HG02981 (cell line): ENCODE results near the gene LRP2.
"Not testable (repeated sequence)": the region's sequence is repeated elsewhere in the genome, so short reads cannot be mapped to it uniquely, and the experiment has no call there.

ENCODE experiments used
- ATAC-seq: cut with Tn5 transposase; IDR thresholded peaks from one replicate; pipeline ENCODE4 v1.9.1; 2021; ENCODE audit warnings: mild to moderate bottlenecking, moderate library complexity; ENCODE audit not compliant: unreplicated experiment

LRP2 gene

DNA sequence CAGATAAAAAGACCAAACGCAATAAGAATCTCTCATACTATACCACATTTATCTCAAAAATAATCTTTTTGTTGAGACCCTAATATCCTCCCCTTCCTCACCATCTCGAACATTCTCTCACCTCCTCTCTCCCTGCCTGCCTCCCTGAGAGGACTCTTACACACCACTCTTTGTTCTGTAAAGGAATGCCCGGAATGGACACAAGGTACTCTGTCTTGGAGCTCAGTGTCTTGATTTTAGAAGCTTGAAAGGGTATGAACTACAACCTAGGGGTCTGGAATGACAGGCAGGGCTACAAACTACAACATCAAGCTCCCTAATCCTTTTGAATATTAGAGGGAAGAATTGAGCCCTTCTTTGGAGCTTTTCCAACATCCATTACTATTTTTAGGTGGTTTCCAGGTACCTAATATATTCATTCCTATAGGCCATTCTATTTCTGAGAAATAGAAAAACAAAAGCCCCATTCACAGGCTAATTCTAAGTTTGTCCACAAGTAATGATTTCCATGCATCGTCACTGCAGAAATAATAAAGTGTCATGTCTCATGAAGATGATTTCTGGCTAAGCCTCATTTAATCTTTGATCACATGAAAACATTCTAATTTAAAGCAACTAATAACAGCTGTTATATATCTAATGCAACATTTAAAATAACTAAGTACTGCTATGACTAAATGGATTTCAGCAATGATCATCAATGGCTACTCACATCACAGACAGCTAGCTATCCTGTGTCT, 60.6 kb downstream of the LRP2 start:
- ATAC-seq, result no peak

- no peak for ATAC-seq
Measured at GRCh38 chr2:169300636-169301530, 61.5 kb downstream of the LRP2 start.

DNA sequence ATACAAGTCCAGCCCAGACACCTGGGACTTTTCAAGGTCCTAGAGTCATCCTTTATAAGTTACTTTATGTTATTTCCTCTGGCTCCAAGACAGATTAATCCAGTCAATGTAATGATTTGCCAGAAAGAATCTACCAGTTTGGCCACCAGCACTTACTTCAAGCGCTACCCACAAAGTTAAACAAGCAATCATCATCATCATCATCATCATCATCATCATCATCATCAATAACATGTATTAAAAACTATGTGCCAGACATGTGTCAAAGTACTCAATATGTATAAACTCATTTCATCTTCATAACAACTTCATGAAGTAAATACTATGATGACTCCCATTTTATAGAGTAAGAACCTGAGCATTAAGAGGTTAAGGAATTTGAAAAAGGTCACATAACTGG, 64.3 kb downstream of the LRP2 start:
- no peak for ATAC-seq

DNA sequence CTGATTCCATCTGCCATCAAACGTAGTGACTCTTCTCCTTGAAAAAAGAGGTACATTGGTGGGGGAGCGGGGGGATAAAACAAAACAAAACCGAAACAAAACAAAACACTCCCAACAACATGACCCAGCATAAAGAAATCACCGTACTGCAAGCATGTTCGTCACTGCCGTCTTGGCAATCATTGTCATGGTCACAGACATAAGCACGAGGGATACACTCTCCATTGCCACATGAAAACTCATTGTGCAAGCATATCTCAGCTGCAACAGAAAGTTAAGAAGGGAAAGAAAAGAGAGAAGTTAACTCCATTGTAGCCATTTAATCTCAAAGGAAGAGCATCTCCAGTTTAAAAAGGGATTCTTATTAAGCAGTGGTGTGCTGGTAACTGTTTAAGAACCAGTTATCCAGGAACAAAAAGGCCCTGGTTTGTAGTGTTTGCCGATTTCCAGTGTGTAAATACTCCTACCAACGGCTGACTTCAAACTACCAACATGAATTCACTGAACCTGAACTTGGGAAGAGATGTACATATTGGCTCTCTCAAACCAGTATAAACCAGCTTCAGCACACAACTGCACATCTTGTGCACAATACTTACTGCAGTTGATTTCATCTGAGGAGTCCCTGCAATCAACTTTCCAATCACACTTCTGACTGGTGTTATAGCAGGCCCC, 68.2 kb downstream of the LRP2 start:
- ATAC-seq, result no peak

DNA sequence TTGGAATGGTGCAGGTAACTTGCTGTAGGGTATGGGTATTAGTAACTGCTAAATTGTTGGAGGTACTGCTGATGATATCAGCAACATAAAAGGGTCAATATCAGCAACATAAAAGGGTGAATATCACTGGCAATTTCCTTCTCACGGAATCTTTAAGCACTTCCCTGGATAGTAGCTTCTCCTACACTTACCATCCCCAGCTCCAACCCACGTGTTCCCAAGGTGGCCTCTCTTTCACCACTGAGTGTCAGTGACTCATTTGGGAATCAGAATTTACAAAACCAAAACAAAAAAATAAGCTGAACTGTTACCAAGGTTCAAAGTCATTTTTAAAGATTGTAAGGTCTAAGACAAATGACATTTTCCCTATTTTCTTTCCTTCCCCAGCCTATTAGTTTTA, 70.8 kb downstream of the LRP2 start:
- ATAC-seq, result no peak

- no peak for ATAC-seq
Measured at GRCh38 chr2:169290433-169290832, 71.9 kb downstream of the LRP2 start.

- no peak for ATAC-seq
Measured at GRCh38 chr2:169287666-169288065, 74.7 kb downstream of the LRP2 start.

DNA sequence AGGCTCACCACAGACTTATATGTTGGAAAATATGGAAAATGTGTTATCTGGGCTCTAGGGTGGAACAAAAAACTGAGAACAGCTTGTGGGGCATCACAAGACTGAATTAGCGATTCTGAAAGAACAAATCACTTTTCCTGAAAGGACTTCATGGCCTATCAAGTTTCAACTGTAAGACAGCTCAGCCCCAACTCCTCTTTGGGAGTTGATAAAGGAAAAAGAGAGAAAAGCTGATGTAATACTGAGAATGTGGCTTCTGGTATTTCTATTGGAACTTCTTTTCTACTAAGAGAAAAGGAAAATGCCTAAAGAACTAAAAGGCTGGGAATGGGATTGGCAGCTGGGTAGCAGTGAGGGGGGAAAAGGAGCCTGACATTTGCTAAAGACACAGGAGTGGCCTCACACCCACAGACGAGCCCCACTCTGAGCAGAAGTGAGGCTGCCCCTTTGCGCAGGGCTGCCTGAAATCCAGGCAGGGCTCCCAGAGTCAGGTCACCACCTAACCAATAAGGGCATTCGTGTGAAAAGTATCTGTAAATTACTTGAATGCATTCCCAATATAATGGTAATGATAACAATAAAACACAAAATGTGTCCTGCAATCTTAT, 75.6 kb downstream of the LRP2 start:
- no peak for ATAC-seq

- ATAC-seq, result no peak
Measured at GRCh38 chr2:169285531-169286235, 76.7 kb downstream of the LRP2 start.

DNA sequence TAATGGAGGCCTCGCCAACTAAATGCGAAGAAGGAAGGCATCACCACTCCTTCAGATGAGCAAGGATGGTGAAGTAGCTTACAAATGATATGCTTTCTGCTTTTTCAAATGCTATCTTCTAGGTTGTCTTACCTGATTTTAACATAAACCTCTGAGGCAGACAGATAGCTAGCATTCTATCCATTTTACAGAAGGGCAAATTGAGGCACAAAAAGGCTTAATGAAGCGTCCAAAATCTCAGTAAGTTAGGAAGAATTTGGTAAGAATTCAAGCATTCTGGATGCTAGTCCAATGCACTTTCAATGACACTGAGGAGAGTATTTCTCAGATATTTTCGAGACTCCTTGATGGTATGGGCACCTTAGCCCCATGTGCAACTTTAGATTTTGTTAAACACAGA, 81.8 kb downstream of the LRP2 start:
- no peak for ATAC-seq

DNA sequence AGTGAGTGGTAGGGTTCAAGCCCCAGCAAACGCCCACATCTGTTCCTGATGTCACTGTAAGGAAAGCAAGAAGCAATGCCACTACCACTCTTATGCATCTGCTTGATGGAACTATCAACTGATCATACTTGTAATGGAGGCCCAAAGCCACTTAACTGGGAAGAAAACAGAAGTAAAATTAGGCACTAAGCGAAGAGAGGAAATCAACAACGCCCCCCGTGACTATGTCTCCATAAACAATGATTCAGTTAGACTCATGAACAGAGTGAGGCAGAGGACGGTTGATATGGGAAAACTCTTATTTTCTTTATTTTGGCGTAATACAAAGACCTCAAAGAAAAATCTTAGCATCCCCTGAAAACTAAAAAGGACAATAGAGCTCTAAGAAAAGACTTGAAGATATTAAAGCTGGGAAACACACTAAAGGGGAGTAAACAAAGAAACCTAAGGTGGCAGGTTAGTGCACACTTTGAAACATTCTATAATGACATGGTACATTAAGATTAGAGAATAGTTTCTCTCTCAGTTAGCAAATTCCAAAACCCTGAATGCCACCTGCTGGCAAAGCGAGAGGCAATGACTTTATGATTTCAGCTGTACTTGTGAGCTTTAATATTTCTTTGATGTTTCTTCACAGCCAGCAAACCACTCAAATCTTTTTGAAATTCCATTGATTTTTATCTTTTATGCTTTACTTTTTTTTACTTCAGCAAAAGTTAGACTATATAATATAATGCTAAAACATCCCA, 86.5 kb downstream of the LRP2 start:
- no peak for ATAC-seq

DNA sequence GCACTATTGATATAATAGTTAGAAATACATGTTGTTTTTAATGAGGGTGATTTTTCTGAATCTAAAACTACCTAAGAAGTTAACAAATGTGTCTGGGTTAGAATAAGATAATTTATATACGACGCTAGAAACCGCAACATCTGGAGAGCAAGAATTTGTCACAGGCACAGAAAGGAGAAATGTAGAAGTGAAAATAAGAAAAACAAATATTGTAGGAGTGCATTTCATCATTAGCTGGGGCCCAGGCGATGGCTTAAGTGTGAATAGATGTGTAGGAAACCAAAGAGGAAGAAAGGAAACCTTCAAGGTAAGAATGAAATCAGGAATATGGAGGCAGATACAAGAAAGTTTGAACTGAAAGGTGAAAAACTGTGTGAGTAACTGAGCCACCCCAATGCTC, 90.3 kb downstream of the LRP2 start:
- ATAC-seq, result no peak

DNA sequence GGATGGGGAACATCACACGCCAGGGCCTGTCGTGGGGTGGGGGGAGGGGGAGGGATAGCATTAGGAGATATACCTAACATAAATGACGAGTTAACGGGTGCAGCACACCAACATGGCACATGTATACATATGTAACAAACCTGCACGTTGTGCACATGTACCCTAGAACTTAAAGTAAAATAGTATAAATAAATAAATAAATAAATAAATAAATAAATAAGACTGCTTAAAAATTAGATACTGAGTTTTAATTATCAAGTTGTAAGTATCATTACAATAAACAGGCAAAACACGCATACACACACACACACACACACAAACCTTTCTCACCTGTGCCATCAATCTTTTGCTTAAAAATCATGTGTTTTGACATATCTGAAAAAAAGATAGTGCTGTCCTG, 91.8 kb downstream of the LRP2 start:
- not testable (repeated sequence) for ATAC-seq

GRCh38 chr2:169265591-169265990, 96.7 kb downstream of the LRP2 start:
- no peak for ATAC-seq

GRCh38 chr2:169260846-169261642, 101.3 kb downstream of the LRP2 start:
- ATAC-seq, result no peak

DNA sequence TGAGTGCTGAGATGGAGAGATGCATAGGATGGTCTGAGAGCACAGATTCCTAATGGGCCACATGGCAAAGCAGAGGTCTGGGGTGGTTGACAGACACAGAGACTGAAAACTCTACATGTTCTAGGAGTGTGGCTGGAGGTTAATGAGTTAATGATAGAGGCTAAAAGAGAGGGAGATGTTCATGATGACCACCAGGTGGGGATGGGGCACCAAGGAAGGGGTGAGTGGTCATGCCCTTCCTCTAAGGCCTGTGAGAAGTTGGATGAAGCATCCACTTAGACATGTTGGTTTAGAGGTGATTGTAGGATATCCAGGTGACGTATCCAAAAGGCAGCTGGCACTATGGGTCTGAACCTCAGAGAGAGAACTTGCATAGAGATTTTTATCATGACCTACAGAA, 102.1 kb downstream of the LRP2 start:
- no peak for ATAC-seq

DNA sequence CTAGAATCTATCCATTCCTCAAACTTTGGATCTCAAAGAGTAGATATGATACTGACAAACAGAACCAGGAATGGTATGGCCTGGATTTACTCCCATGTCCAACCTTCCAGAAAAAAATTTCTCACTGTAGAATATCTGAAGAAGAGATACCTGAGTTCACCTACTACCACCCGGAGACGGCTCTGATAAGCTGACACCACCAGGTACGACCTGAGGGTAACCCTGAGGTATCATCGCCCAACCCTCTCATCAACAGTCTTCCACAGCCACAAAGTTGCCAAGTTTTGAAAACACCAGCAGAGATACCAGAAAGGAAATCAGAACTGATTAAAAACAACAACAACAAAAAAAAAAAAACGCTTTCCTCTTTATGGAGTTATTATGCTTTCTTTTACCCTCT, 102.9 kb downstream of the LRP2 start:
- no peak for ATAC-seq

DNA sequence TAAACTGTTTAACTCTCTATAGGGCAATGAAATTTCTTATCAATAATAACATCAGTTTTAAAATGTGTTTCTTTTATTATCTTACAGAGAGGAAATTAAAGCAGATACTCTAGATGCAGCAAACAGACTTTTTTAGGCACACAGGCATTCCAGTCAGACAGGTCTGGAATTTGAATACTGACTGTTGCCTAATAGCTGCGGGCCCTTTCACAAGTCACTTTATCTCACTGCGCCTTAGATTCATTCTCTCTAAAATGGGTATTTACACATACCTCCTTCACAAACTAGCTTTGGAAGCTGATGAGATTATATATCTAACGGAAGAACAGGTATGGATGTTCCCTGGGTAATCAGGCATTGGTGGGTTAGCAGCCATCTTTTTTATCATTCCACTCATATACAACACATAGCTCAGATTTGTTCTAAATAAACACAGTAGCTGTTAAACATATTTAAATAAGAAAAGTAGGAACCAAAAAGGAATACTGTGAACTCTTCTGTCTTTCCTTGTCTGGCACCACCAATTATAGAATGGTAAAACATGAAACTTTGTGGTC, 104.2 kb downstream of the LRP2 start:
- no peak for ATAC-seq

GRCh38 chr2:169254774-169255173, 107.6 kb downstream of the LRP2 start:
- no peak for ATAC-seq
